Right lobe of liver (tissue), 6 donors: ENCODE results near the gene B4GALT4. TPM values are rescaled to one million over a fixed set of nuclear protein-coding genes. Genes with fewer than 3 reads are reported as not detected.
"Not testable (repeated sequence)": the region's sequence is repeated elsewhere in the genome, so short reads cannot be mapped to it uniquely, and the experiment has no call there.

Source experiments
- ATAC-seq, 4 donors: fragments of 200-7000 bp; cut with Tn5 transposase; one replicate each; pipeline ENCODE4 v1.9.1; 2020; ENCODE audit warnings: mild to moderate bottlenecking in 4 of 4, moderate library complexity in 4 of 4
- DNase-seq, 3 donors: peaks; one replicate each; pipeline ENCODE4 v3.0.0-alpha.2; 2020
- H3K27ac ChIP-seq, 3 donors: fragments of 200-600 bp; one replicate each; pipeline ENCODE4 v1.8.0; 2022
- H3K27me3 ChIP-seq, 2 donors: fragments of 200-600 bp; one replicate each; pipeline ENCODE4 v1.8.0; 2022
- H3K36me3 ChIP-seq, 4 donors: fragments of 200-600 bp; sonication (generic) in 1 of 4; one replicate each; pipeline versions ENCODE4 v1.5.1 to v1.8.0; 2017 to 2022; ENCODE audit warnings: control low read depth in 1 of 4
- H3K4me1 ChIP-seq, 4 donors: fragments of 200-600 bp; sonication (generic) in 1 of 4; one replicate each; pipeline versions ENCODE4 v1.5.1 to v1.8.0; 2017 to 2022; ENCODE audit warnings: control low read depth in 1 of 4
- H3K4me3 ChIP-seq, 3 donors: fragments of 200-600 bp; one replicate each; pipeline ENCODE4 v1.8.0; 2022
- H3K9me3 ChIP-seq, 4 donors: fragments of 200-600 bp; sonication (generic) in 1 of 4; one replicate each; pipeline versions ENCODE4 v1.5.1 to v1.8.0; 2017 to 2022; ENCODE audit warnings: control low read depth in 1 of 4
- POLR2A ChIP-seq: fragments of 450-650 bp; IDR thresholded peaks from one replicate; pipeline ENCODE4 v1.6.1; 2017; ENCODE audit warnings: antibody characterized with exemption, mild to moderate bottlenecking
- WGBS: methylation state at CpG from one replicate; pipeline ENCODE4 v1.1.6; 2018; ENCODE audit warnings: low coverage, low lambda C conversion rate; ENCODE audit not compliant: insufficient coverage; ENCODE audit errors: missing lambda C conversion rate; 5-methylcytosine and 5-hydroxymethylcytosine counted together
- intact Hi-C, 2 donors: fragments of 100-400 bp; cut with DNase I; formaldehyde crosslinking; loops; one replicate each; pipeline versions ENCODE4 v1.11.2 to v1.14.1; 2022
- total RNA-seq, 6 experiments: library from RNA; depleted of rRNA in 2 of 6; stranded (reverse); fragments of >200 nt in 2 of 6; fragmentation: NEBNext Ultra II Directional in 3 of 6; extraction: Animal tissue kit (Norgen Biotek cat#: 25700) in 3 of 6; gene quantifications; one replicate each; pipeline versions ENCODE4 v1.1.0 to v1.2.4, GENCODE V29; 2016 to 2023
- TF ChIP-seq, protein P1 (sequence below), 4 donors: fragments of 200-600 bp in 3 of 4; fragments of 450-650 bp in 1 of 4; IDR thresholded peaks; one replicate each; pipeline versions ENCODE4 v1.5.1 to v1.8.0; 2016 to 2022; ENCODE audit warnings: antibody characterized with exemption in 4 of 4, mild to moderate bottlenecking in 2 of 4
- donor health status: DM: no; HTN: yes; CAD: no.
- donor health status: DM: no; HTN: no; CAD: no.
- donor health status: DM: no; HTN: no; CAD: no.
- donor health status: DM: no; HTN: yes; CAD: no.
- donor health status: DM: no; HTN: yes; CAD: no.

The B4GALT4 gene
- total RNA-seq, 6 experiments from 2014 or later: 7.8 to 10.9 (median 8.9) TPM

DNA sequence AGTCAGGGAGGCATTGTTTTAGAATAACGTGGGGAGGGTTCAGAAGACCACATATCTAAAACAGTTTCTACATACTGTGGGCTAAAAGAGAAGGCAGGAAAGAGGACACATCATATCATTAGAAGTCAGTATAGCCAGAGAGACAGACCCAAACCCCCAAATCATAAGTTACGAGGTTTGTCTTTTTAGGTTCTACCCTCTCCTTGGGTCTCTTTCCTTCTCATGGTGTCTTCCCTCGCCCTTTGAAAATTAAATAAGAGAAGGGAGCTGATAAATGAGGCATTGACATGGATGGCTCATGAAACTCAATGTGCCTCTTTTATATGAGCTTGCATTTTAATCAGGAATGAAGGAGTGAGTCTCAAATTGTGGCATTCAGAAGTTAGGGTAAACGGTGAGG is 63.9 kb downstream of the B4GALT4 start:
- H3K4me3 ChIP-seq: no peak overlapping the region
- intact Hi-C loops: no loop called here
- H3K36me3 ChIP-seq: no peaks in the 10 kb centered on the region
- 36% methylated on average over 4 of the region's 4 CpGs for WGBS
- no peak overlapping the region for H3K27ac ChIP-seq
- TF ChIP-seq, protein P1, sequence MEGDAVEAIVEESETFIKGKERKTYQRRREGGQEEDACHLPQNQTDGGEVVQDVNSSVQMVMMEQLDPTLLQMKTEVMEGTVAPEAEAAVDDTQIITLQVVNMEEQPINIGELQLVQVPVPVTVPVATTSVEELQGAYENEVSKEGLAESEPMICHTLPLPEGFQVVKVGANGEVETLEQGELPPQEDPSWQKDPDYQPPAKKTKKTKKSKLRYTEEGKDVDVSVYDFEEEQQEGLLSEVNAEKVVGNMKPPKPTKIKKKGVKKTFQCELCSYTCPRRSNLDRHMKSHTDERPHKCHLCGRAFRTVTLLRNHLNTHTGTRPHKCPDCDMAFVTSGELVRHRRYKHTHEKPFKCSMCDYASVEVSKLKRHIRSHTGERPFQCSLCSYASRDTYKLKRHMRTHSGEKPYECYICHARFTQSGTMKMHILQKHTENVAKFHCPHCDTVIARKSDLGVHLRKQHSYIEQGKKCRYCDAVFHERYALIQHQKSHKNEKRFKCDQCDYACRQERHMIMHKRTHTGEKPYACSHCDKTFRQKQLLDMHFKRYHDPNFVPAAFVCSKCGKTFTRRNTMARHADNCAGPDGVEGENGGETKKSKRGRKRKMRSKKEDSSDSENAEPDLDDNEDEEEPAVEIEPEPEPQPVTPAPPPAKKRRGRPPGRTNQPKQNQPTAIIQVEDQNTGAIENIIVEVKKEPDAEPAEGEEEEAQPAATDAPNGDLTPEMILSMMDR (IDR thresholded peaks at IDR 0.05): no peak
- TF ChIP-seq POLR2A: no peak
- no peaks in the 10 kb centered on the region for H3K27me3 ChIP-seq
- no peak for ATAC-seq
- no peaks in the 10 kb centered on the region for H3K9me3 ChIP-seq
- no peaks in the 10 kb centered on the region for H3K4me1 ChIP-seq
- DNase-seq: no peak

DNA sequence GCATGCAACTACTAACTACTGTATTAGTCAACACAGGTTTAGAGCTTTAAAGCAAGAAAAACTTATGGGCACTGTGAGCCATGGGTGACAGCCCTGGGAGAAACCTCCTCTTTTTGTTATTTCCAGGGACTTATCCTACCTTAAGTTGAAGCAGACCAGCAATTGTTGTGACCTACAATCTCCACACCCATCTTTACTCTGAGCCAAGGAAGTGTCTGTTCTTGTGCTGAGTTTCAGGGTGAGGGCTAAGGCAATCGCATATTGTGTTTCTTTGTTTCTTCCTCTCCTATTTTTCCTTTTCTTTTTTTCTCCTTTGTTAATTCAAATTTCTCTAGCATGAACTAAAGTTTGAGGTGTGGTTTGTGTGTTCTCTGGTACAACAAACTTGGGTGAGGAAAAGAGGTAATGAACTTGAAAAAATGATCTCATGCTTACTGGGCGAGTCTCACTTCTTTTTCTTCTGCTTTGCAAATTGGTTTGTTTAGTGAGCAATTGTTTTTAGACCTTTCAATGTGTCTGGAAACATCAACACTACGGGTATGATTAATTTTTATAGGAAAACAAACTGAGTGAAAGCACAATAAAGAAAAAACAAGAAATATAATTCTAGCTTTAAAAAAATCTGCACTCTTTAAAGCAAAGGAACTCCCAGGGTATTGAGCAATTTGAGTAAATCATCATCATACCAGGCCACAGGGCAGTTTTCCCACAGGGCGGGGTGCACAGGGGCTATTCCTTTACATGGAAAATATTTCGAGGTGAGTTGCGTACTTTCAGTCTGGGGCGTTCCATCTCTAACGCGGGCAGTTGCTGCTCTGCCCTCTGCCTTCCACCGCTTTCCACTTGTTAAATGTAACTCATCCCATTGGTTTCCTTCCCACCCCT is 64.6 kb downstream of the B4GALT4 start:
- intact Hi-C loops: no loop called here
- Histone ChIP-seq H3K4me1 (no peaks in the 10 kb centered on the region), H3K9me3 (no peaks in the 10 kb centered on the region), H3K36me3 (no peaks in the 10 kb centered on the region), H3K27ac (no peak overlapping the region), H3K27me3 (no peaks in the 10 kb centered on the region), H3K4me3 (no peak overlapping the region)
- no peak for DNase-seq
- TF ChIP-seq, protein P1 (IDR thresholded peaks at IDR 0.05): no peak
- TF ChIP-seq POLR2A: no peak
- 43% methylated on average over 10 of the region's 10 CpGs for WGBS
- peak in 2 of 4 donors; percentile 15 to 38 for ATAC-seq

DNA sequence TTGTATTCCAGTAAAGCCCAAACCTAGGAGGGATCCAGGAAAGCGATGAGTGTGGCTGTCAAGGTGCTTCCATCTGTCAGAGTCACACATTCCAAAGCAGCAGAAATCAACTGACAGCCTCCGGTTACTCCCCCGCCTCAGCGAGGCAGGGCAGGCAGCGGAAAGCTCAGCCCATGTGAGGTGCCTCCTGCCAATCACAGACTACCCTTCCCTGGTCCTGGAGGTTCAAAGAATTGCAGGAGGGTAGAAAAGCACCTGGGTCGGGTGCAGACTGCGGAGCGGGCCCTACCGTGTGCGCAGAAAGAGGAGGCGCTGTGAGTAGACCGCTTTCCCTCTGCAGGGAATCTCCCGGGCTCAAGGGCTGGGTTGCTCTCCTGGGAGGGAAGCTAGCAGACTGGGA is 67.4 kb downstream of the B4GALT4 start, which contains the start of gene UPK1B:
UPK1B (plus strand) TSS at position 274 of the 400 bp plus-strand sequence. CDS start 13,144 bp downstream, outside the sequence.
- intact Hi-C loops: no loop called here
- Histone ChIP-seq H3K4me1 (no peaks in the 10 kb centered on the region), H3K4me3 (no peak within 1 kb of the TSS), H3K9me3 (no peaks in the 10 kb centered on the region), H3K27ac (no peak within 1 kb of the TSS), H3K36me3 (no peaks in the 10 kb centered on the region), H3K27me3 (no peaks in the 10 kb centered on the region)
- no peak for ATAC-seq
- 34% methylated on average over 5 of the region's 13 CpGs for WGBS
- no peak for TF ChIP-seq POLR2A
- TF ChIP-seq, protein P1 (IDR thresholded peaks at IDR 0.05): no peak
- DNase-seq: no peak

DNA sequence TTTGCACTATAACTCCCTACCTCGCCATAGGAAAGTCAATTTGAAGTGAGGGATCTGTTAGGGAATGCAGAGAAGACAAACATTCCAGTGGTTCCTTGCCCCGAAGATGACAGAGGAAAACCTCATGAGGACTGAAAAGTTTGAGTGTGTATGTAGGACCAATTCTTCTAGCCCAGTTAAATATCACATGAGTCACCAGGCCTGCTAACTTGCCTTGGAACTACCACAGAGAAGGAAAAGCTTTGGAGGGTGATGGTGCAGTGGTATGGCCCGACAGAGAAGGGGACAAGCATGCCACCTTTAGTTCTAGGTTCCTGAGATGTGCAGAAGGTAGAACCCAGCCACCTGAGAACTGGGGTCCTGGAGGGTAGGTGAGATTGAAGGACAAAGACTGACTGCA is 69.9 kb downstream of the B4GALT4 start:
- DNase-seq (no peak), ATAC-seq (no peak)
- no peaks in the 10 kb centered on the region for H3K27me3 ChIP-seq
- H3K27ac ChIP-seq: no peak overlapping the region
- TF ChIP-seq POLR2A: no peak
- TF ChIP-seq, protein P1 (IDR thresholded peaks at IDR 0.05): no peak
- H3K4me1 ChIP-seq: no peaks in the 10 kb centered on the region
- 54% methylated on average over 3 of the region's 3 CpGs for WGBS
- H3K9me3 ChIP-seq: no peaks in the 10 kb centered on the region
- intact Hi-C loops: no loop called here
- H3K36me3 ChIP-seq: no peaks in the 10 kb centered on the region
- H3K4me3 ChIP-seq: no peak overlapping the region

DNA sequence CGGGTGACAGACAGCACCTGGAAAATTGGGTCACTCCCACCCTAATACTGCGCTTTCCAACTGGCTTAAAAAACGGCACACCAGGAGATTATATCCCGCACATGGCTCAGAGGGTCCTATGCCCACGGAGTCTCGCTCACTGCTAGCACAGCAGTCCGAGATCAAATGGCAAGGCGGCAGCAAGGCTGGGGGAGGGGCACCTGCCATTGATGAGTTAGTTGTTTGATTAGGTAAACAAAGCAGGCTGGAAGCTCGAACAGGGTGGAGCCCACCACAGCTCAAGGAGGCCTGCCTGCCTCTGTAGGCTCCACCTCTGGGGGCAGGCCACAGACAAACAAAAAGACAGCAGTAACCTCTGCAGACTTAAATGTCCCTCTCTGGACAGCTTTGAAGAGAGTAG is 75.9 kb downstream of the B4GALT4 start:
- H3K9me3 ChIP-seq, H3K36me3 ChIP-seq, H3K27me3 ChIP-seq, ATAC-seq, H3K4me1 ChIP-seq, H3K4me3 ChIP-seq, H3K27ac ChIP-seq, DNase-seq, intact Hi-C loops: not testable (repeated sequence)
- WGBS: 87% methylated on average over 5 of the region's 9 CpGs
